ENCODE data around the gene SNX10.
A peak's percentile ranks its signal among the peaks of the same experiment; 100 is the strongest.

The SNX10 gene

DNA sequence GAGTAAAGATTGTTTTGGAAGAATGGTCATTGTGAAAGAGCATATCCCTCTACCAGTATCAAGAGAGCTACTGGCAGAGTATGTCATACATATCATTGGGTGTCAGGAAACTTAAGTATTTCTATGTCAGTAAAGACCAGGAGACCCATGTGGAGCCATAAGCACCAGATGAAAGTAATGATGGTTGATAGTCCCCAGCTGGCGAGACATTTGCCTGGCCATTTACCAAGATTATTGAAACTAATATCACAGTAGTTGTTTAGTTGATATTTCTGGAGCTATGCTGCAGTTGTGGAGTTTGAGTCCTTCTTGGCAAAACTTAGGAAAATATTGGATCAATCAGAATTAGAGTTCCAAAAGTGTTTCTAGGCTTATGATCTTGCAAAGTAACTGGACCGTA is 114.8 kb downstream of the SNX10 start:
- Histone ChIP-seq H2BK5ac (ENCODE audit: low read length) (no peak overlapping the region), H3K4me3 (ENCODE audit: low read length in 2 of 2) (no peak overlapping the region), H2BK15ac (ENCODE audit: low read length) (no peak overlapping the region), H3K4ac (ENCODE audit: low read length) (no peak overlapping the region), H3K4me1 (ENCODE audit: control insufficient read depth in 2 of 2, insufficient read depth in 1 of 2, low read depth in 1 of 2, low read length in 2 of 2) (no peaks in the 10 kb centered on the region), H4K8ac (ENCODE audit: low read depth, low read length) (no peak overlapping the region), H3K36me3 (replicated peaks in 1 of 2; ENCODE audit: control insufficient read depth in 2 of 2, insufficient read depth in 2 of 2, low read length in 2 of 2) (no peaks in the 10 kb centered on the region), H3K9me3 (replicated peaks in 1 of 2; ENCODE audit: control insufficient read depth in 2 of 2, insufficient read depth in 1 of 2, low read depth in 1 of 2, low read length in 2 of 2) (no peaks in the 10 kb centered on the region), H2AK5ac (ENCODE audit: low read depth, low read length) (no peak overlapping the region), H2BK12ac (ENCODE audit: low read length) (no peak overlapping the region), H3K79me1 (ENCODE audit: low read depth, low read length) (no peaks in the 10 kb centered on the region), H3K4me2 (ENCODE audit: insufficient read depth, low read length, poor library complexity, severe bottlenecking) (no peak overlapping the region), H4K91ac (ENCODE audit: low read depth, low read length, poor library complexity) (no peak overlapping the region), H3K9ac (ENCODE audit: low read depth, low read length, poor library complexity) (no peak overlapping the region), H3K18ac (ENCODE audit: low read length) (no peak overlapping the region), H2AFZ (ENCODE audit: low read length) (no peak overlapping the region), H2BK120ac (ENCODE audit: low read depth, low read length) (no peak overlapping the region), H3K27me3 (ENCODE audit: control insufficient read depth in 3 of 3, insufficient read depth in 3 of 3, low read depth in 1 of 3, low read length in 3 of 3) (no peaks in the 10 kb centered on the region), H3K23ac (ENCODE audit: low read depth, low read length, poor library complexity) (no peak overlapping the region), H3K27ac (replicated peaks; ENCODE audit: low read length) (no peak overlapping the region), H3K14ac (ENCODE audit: low read length) (no peak overlapping the region)
- WGBS, 2 donors (ENCODE audit: extremely low coverage in 2 of 2, insufficient read length in 2 of 2, insufficient replicate concordance in 1 of 2): no CpG with 5 or more reads among the region's 2 CpGs
- no peak for DNase-seq (ENCODE audit: low spot score)

DNA sequence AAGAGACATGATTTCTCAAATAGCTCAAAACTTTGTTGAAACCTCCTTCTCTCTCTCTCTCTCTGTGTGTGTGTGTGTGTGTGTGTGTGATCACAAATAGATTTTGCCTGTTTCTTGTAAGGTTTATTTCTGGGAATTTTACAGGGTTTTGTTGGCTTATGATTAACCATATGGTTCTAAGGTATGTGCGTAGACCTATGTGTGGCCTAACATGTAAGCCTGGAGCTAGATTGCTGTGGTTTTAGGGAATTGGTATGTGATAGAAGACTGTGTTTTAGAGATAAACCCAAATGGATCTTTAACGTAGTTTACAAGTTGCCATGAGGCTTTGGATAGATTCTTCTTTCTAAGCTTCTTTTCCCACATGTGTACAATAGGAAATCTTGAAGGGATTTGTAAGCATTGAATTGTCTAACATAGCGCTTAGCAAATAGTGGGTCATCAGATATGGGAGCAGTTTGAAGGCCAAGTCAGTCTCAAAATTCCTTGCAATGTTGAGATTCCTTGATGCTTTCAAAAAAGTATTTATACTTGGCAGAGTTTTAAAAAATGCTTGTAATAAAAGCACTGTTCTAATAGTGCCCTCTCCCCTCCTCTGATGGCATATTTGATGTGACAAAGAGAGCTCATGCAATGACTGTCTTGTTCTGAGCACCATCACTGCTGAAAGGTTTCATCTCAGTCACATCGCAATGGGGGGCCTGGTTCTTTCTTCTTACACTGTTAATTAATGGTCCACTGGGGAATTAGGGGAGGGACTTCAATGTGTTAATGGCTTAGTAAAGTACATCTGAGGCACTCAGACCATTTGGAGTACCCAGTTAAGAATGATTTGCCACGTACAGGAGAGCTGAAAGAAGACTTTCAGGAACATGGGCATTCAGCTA is 118.2 kb downstream of the SNX10 start:
- H3K79me1 ChIP-seq (ENCODE audit: low read depth, low read length): no peaks in the 10 kb centered on the region
- H3K9me3 ChIP-seq (replicated peaks in 1 of 2; ENCODE audit: control insufficient read depth in 2 of 2, insufficient read depth in 1 of 2, low read depth in 1 of 2, low read length in 2 of 2): no peaks in the 10 kb centered on the region
- no peak overlapping the region for H2BK12ac ChIP-seq (ENCODE audit: low read length)
- H3K4me2 ChIP-seq (ENCODE audit: insufficient read depth, low read length, poor library complexity, severe bottlenecking): no peak overlapping the region
- no peak overlapping the region for H2BK5ac ChIP-seq (ENCODE audit: low read length)
- H3K9ac ChIP-seq (ENCODE audit: low read depth, low read length, poor library complexity): no peak overlapping the region
- no peaks in the 10 kb centered on the region for H3K4me1 ChIP-seq (ENCODE audit: control insufficient read depth in 2 of 2, insufficient read depth in 1 of 2, low read depth in 1 of 2, low read length in 2 of 2)
- no peaks in the 10 kb centered on the region for H3K36me3 ChIP-seq (replicated peaks in 1 of 2; ENCODE audit: control insufficient read depth in 2 of 2, insufficient read depth in 2 of 2, low read length in 2 of 2)
- no CpG with 5 or more reads among the region's 5 CpGs for WGBS, 2 donors (ENCODE audit: extremely low coverage in 2 of 2, insufficient read length in 2 of 2, insufficient replicate concordance in 1 of 2)
- no peaks in the 10 kb centered on the region for H3K27me3 ChIP-seq (ENCODE audit: control insufficient read depth in 3 of 3, insufficient read depth in 3 of 3, low read depth in 1 of 3, low read length in 3 of 3)
- H3K4ac ChIP-seq (ENCODE audit: low read length): no peak overlapping the region
- no peak overlapping the region for H2BK120ac ChIP-seq (ENCODE audit: low read depth, low read length)
- DNase-seq (ENCODE audit: low spot score): no peak
- H3K27ac ChIP-seq (replicated peaks; ENCODE audit: low read length): no peak overlapping the region
- H2AK5ac ChIP-seq (ENCODE audit: low read depth, low read length): no peak overlapping the region
- no peak overlapping the region for H2BK15ac ChIP-seq (ENCODE audit: low read length)
- H4K8ac ChIP-seq (ENCODE audit: low read depth, low read length): no peak overlapping the region
- H4K91ac ChIP-seq (ENCODE audit: low read depth, low read length, poor library complexity): no peak overlapping the region
- no peak overlapping the region for H3K4me3 ChIP-seq (ENCODE audit: low read length in 2 of 2)
- no peak overlapping the region for H3K14ac ChIP-seq (ENCODE audit: low read length)
- no peak overlapping the region for H3K18ac ChIP-seq (ENCODE audit: low read length)
- H3K23ac ChIP-seq (ENCODE audit: low read depth, low read length, poor library complexity): no peak overlapping the region
- no peak overlapping the region for H2AFZ ChIP-seq (ENCODE audit: low read length)

DNA sequence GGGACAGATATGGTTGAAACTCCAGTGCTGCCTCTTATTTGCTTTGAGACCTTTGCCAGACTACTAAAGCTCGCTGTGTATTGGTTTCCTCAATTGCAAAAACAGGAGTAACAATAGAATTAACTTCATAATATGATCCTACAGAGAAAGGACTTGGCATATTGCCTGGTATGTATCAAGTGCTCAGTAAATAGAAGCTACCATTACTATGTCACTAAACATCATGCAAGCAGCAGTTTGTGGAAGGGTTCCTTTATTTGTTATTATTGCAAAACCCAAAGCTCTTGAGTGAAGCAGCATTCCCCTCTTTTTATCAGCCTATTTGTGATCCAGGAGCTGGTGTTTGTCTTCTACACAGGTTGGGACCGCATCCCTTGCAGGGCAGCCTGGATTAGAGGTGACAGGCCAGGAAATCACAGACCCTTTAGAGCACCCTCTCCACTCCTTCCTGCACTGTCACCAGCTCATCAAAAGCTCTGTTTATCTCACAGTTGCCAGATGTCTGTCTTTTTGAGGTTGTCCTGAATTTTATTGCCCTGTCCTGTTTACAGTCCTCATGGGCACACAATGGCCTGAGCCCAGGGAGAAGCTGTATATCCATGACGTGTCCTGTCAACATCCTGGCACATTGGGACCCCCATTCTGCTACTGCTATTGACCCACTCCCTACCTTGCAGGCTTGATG is 121.5 kb downstream of the SNX10 start:
- H2BK120ac ChIP-seq (ENCODE audit: low read depth, low read length): no peak overlapping the region
- H3K9me3 ChIP-seq (replicated peaks in 1 of 2; ENCODE audit: control insufficient read depth in 2 of 2, insufficient read depth in 1 of 2, low read depth in 1 of 2, low read length in 2 of 2): no peaks in the 10 kb centered on the region
- H2AFZ ChIP-seq (ENCODE audit: low read length): no peak overlapping the region
- H3K79me1 ChIP-seq (ENCODE audit: low read depth, low read length): no peaks in the 10 kb centered on the region
- H3K27me3 ChIP-seq (ENCODE audit: control insufficient read depth in 3 of 3, insufficient read depth in 3 of 3, low read depth in 1 of 3, low read length in 3 of 3): no peaks in the 10 kb centered on the region
- no peak overlapping the region for H2BK15ac ChIP-seq (ENCODE audit: low read length)
- H2BK12ac ChIP-seq (ENCODE audit: low read length): no peak overlapping the region
- H3K4ac ChIP-seq (ENCODE audit: low read length): no peak overlapping the region
- no peak overlapping the region for H3K27ac ChIP-seq (replicated peaks; ENCODE audit: low read length)
- no peak overlapping the region for H4K8ac ChIP-seq (ENCODE audit: low read depth, low read length)
- DNase-seq (ENCODE audit: low spot score): no peak
- H2BK5ac ChIP-seq (ENCODE audit: low read length): no peak overlapping the region
- peak overlapping the region; percentile 20 for H3K18ac ChIP-seq (ENCODE audit: low read length)
- H3K14ac ChIP-seq (ENCODE audit: low read length): no peak overlapping the region
- H3K9ac ChIP-seq (ENCODE audit: low read depth, low read length, poor library complexity): no peak overlapping the region
- WGBS, 2 donors (ENCODE audit: extremely low coverage in 2 of 2, insufficient read length in 2 of 2, insufficient replicate concordance in 1 of 2): no CpG with 5 or more reads among the region's 3 CpGs
- no peaks in the 10 kb centered on the region for H3K36me3 ChIP-seq (replicated peaks in 1 of 2; ENCODE audit: control insufficient read depth in 2 of 2, insufficient read depth in 2 of 2, low read length in 2 of 2)
- H2AK5ac ChIP-seq (ENCODE audit: low read depth, low read length): no peak overlapping the region
- H3K4me3 ChIP-seq (ENCODE audit: low read length in 2 of 2): no peak overlapping the region
- no peaks in the 10 kb centered on the region for H3K4me1 ChIP-seq (ENCODE audit: control insufficient read depth in 2 of 2, insufficient read depth in 1 of 2, low read depth in 1 of 2, low read length in 2 of 2)
- no peak overlapping the region for H3K4me2 ChIP-seq (ENCODE audit: insufficient read depth, low read length, poor library complexity, severe bottlenecking)
- H3K23ac ChIP-seq (ENCODE audit: low read depth, low read length, poor library complexity): no peak overlapping the region
- H4K91ac ChIP-seq (ENCODE audit: low read depth, low read length, poor library complexity): no peak overlapping the region

DNA sequence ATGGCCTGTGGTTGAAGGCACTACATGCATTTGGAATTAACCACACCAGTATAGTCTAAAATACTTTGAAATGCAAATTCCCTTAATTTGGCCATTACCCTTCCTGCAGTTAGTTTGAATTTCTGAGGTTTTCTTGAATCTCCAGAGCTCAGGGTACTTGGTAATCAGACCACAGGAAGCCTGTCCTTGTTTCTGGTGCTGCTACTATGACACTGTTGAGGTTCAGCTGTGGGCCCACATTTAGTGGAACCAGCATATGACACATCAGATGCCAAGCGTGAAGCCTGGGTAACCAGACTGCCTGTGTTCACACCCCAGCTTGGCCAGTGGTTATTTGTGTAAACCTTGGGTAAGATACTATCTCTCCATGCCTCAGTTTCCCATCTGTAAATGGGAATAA is 124.3 kb downstream of the SNX10 start:
- Histone ChIP-seq H4K8ac (ENCODE audit: low read depth, low read length) (no peak overlapping the region), H3K36me3 (replicated peaks in 1 of 2; ENCODE audit: control insufficient read depth in 2 of 2, insufficient read depth in 2 of 2, low read length in 2 of 2) (no peaks in the 10 kb centered on the region), H3K27me3 (ENCODE audit: control insufficient read depth in 3 of 3, insufficient read depth in 3 of 3, low read depth in 1 of 3, low read length in 3 of 3) (no peaks in the 10 kb centered on the region), H3K4me1 (ENCODE audit: control insufficient read depth in 2 of 2, insufficient read depth in 1 of 2, low read depth in 1 of 2, low read length in 2 of 2) (peaks cover 4 to 6% of the 10 kb centered on the region in 2 donors), H3K18ac (ENCODE audit: low read length) (no peak overlapping the region), H3K9ac (ENCODE audit: low read depth, low read length, poor library complexity) (no peak overlapping the region), H2AK5ac (ENCODE audit: low read depth, low read length) (no peak overlapping the region), H3K14ac (ENCODE audit: low read length) (no peak overlapping the region), H3K4ac (ENCODE audit: low read length) (no peak overlapping the region), H4K91ac (ENCODE audit: low read depth, low read length, poor library complexity) (no peak overlapping the region), H2BK5ac (ENCODE audit: low read length) (no peak overlapping the region), H2BK120ac (ENCODE audit: low read depth, low read length) (no peak overlapping the region), H2AFZ (ENCODE audit: low read length) (no peak overlapping the region), H3K4me3 (ENCODE audit: low read length in 2 of 2) (no peak overlapping the region), H2BK15ac (ENCODE audit: low read length) (no peak overlapping the region), H3K9me3 (replicated peaks in 1 of 2; ENCODE audit: control insufficient read depth in 2 of 2, insufficient read depth in 1 of 2, low read depth in 1 of 2, low read length in 2 of 2) (no peaks in the 10 kb centered on the region), H3K23ac (ENCODE audit: low read depth, low read length, poor library complexity) (no peak overlapping the region), H3K4me2 (ENCODE audit: insufficient read depth, low read length, poor library complexity, severe bottlenecking) (no peak overlapping the region), H3K79me1 (ENCODE audit: low read depth, low read length) (no peaks in the 10 kb centered on the region), H2BK12ac (ENCODE audit: low read length) (no peak overlapping the region), H3K27ac (replicated peaks; ENCODE audit: low read length) (no peak overlapping the region)
- WGBS, 2 donors (ENCODE audit: extremely low coverage in 2 of 2, insufficient read length in 2 of 2, insufficient replicate concordance in 1 of 2): no CpG with 5 or more reads among the region's 1 CpG
- no peak for DNase-seq (ENCODE audit: low spot score)

Data from neuronal stem cell (in vitro differentiated cells).